Aorta (tissue), 5 donors: ENCODE results near the gene TM4SF20. TPM values are rescaled to one million over a fixed set of nuclear protein-coding genes. Genes with fewer than 3 reads are reported as not detected.

Experiments used
- ATAC-seq: fragments of 200-7000 bp; cut with Tn5 transposase; one replicate; pipeline ENCODE4 v1.9.1; 2022; ENCODE audit warnings: moderate library complexity; ENCODE audit not compliant: low FRiP score
- DNase-seq, 2 donors: peaks; one replicate each; pipeline ENCODE4 v3.0.0-alpha.2; 2020
- H3K27ac ChIP-seq, 2 donors: one replicate each; pipeline ENCODE4 v1.5.1; 2013; ENCODE audit warnings: low read length in 2 of 2, mild to moderate bottlenecking in 2 of 2, moderate library complexity in 2 of 2, control low read depth in 1 of 2, inconsistent platforms in 1 of 2, low read depth in 1 of 2
- H3K27me3 ChIP-seq, 2 donors: one replicate each; pipeline ENCODE4 v1.6.1; 2013; ENCODE audit warnings: control low read depth in 1 of 2, low read length in 1 of 2, mild to moderate bottlenecking in 1 of 2, moderate library complexity in 1 of 2; ENCODE audit not compliant: insufficient read depth in 2 of 2, control insufficient read depth in 1 of 2
- H3K36me3 ChIP-seq, 2 donors: one replicate each; pipeline ENCODE4 v1.6.1; 2013; ENCODE audit warnings: control low read depth in 1 of 2, low read length in 1 of 2, mild to moderate bottlenecking in 1 of 2; ENCODE audit not compliant: insufficient read depth in 2 of 2, control insufficient read depth in 1 of 2
- H3K4me1 ChIP-seq, 2 donors: one replicate each; pipeline ENCODE4 v1.6.1; 2013; ENCODE audit warnings: low read length in 2 of 2, control low read depth in 1 of 2, mild to moderate bottlenecking in 1 of 2, moderate library complexity in 1 of 2; ENCODE audit not compliant: insufficient read depth in 2 of 2, control insufficient read depth in 1 of 2
- H3K4me3 ChIP-seq, 2 donors: one replicate each; pipeline ENCODE4 v1.5.1; 2013; ENCODE audit warnings: low read length in 2 of 2, control low read depth in 1 of 2, mild to moderate bottlenecking in 1 of 2
- H3K9me3 ChIP-seq: one replicate; pipeline ENCODE4 v1.6.1; 2013; ENCODE audit warnings: mild to moderate bottlenecking, low read length; ENCODE audit not compliant: control insufficient read depth
- WGBS, 2 donors: extraction: QIAGEN DNeasy Blood & Tissue Kit; methylation state at CpG; one replicate each; pipeline ENCODE4 v1.1.7; 2013; 5-methylcytosine and 5-hydroxymethylcytosine counted together
- intact Hi-C, 2 donors: fragments of 100-400 bp; cut with DNase I; formaldehyde crosslinking; loops; one replicate each; pipeline versions ENCODE4 v1.14.2 to v1.15.0; 2022
- long read RNA-seq, 2 donors: library from polyadenylated mRNA; unstranded; transcript quantifications; one replicate each; pipeline ENCODE4 v2.0.0, GENCODE V29; 2020 to 2021
- polyA plus RNA-seq, 2 donors: library from polyadenylated mRNA; stranded (reverse); fragments of 200-250 nt; gene quantifications; one replicate each; pipeline ENCODE4 v1.2.3, GENCODE V29; 2013
- total RNA-seq, 2 donors: library from RNA; stranded (reverse); fragmentation: NEBNext Ultra II Directional; extraction: Animal tissue kit (Norgen Biotek cat#: 25700); gene quantifications; one replicate each; pipeline ENCODE4 v1.2.1, GENCODE V29; 2021
- donor health status: healthy with polysubstance abuse.
- donor health status: Bipolar disorder and iron deficiency.
- donor health status: DM: no; HTN: no; CAD: no.
- donor health status: DM: no; HTN: no; CAD: no.
- donor health status: DM: yes; HTN: yes; CAD: no.

The TM4SF20 gene
- total RNA-seq (not detected), polyA plus RNA-seq (10 to 100 TPM in 1 of 2 donors, not detected in 1; 25.0 TPM)
- long read RNA-seq, donor 1, partial matches to known transcripts: 0 of 1 reads
- long read RNA-seq, donor 1, other reads (novel, unspliced or antisense): 1 of 1 reads
- long read RNA-seq, donor 2: 0 reads

- Histone ChIP-seq H3K9me3 (no peaks in the 10 kb centered on the region), H3K27ac (no peak within 1 kb of the TSS), H3K36me3 (no peaks in the 10 kb centered on the region), H3K4me1 (no peaks in the 10 kb centered on the region), H3K4me3 (no peak within 1 kb of the TSS), H3K27me3 (no peaks in the 10 kb centered on the region)
- 92 to 95% methylated on average over 4 of the region's 4 CpGs for WGBS, 2 donors
- DNase-seq: no peak
- no peak for ATAC-seq
- intact Hi-C loops: no loop called here
Measured at GRCh38 chr2:227379095-227379494, at the start of gene TM4SF20. TSS of gene TM4SF20 (minus strand) at chr2:227379306. CDS start at chr2:227379268, 38 bp downstream.

- no peaks in the 10 kb centered on the region for H3K4me1 ChIP-seq
- no peak overlapping the region for H3K27ac ChIP-seq
- no peaks in the 10 kb centered on the region for H3K36me3 ChIP-seq
- no peak for DNase-seq
- H3K27me3 ChIP-seq: no peaks in the 10 kb centered on the region
- H3K4me3 ChIP-seq: no peak overlapping the region
- ATAC-seq: no peak
- H3K9me3 ChIP-seq: peaks cover 3% of the 10 kb centered on the region
- intact Hi-C loops: no loop called here
- 71 to 80% methylated on average over 8 of the region's 8 CpGs for WGBS, 2 donors
Measured at GRCh38 chr2:227428731-227429285, 49.7 kb upstream of the TM4SF20 start.

DNA sequence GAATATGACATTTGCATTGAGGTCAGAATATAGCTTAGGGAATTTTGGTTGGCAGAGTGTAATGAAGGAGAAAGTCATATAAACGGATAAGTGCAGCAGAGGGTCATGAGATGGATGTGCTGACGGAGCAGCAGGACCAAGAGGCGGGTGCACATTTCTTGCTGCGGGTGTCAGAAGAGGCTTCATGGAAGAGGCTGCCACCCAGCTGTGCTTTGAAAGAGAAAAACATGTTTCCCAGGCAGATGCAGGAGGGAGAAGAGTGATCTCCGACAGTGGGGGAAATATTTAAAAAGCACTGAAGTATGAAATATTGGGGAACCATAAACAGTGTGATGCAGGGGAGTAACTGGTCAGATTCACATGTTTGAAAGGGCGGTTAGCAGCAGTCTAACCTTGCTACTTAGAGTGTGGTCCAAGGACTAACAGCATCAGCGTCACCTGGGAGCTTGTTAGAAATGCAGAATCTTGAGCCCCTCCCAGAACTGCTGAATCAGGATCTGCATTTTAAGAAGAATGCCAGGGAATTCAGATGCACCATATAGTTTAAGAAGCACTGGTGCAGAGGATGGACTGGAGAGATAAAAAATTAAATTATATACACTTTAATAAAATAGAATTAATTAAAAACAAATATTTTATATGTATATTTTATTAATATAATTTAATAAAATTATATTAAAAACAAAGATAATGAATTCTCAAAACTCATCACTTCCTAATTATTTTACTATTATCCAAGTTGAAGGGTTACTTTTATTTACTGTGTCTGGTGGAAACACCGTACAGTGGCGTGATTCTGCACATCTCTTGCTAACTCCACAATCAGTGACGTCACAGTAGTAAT, 44.8 kb upstream of the TM4SF20 start:
- H3K4me1 ChIP-seq: no peaks in the 10 kb centered on the region
- intact Hi-C loops: no loop called here

GRCh38 chr2:227420087-227421052, 41.3 kb upstream of the TM4SF20 start:
- Histone ChIP-seq H3K27me3 (no peaks in the 10 kb centered on the region), H3K9me3 (no peaks in the 10 kb centered on the region), H3K36me3 (no peaks in the 10 kb centered on the region), H3K27ac (no peak overlapping the region), H3K4me3 (no peak overlapping the region), H3K4me1 (no peaks in the 10 kb centered on the region)
- ATAC-seq: no peak
- 86 to 88% methylated on average over 15 of the region's 15 CpGs for WGBS, 2 donors
- no peak for DNase-seq
- intact Hi-C loops: no loop called here

More for the DNA sequence above, 44.8 kb upstream of the TM4SF20 start:
- Histone ChIP-seq H3K27me3 (no peaks in the 10 kb centered on the region), H3K27ac (no peak overlapping the region), H3K9me3 (no peaks in the 10 kb centered on the region), H3K4me3 (no peak overlapping the region), H3K36me3 (no peaks in the 10 kb centered on the region)
- WGBS, 2 donors: 56 to 69% methylated on average over 10 of the region's 10 CpGs
- ATAC-seq (no peak), DNase-seq (no peak)

DNA sequence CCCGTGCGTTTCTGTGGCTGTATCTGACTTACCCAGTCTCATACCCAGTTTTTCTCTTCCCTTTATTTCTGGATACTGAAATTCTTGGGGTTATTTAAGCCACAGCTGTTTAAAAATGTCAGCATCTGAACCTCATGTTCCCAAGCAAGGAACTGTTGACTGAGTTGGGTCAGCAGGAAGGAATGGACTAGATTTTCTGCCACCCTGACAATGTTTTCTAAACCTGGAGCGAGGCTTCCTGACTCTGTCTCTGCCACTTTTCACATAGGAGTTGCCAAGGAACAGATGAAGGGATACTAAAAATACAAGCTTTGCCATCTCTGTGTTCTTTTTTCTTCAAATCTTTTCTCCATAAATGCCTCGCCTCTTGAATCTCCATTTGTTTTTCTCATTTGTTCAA, 37.6 kb upstream of the TM4SF20 start:
- Histone ChIP-seq H3K4me1 (peaks cover 3 to 5% of the 10 kb centered on the region in 2 donors), H3K9me3 (no peaks in the 10 kb centered on the region), H3K4me3 (no peak overlapping the region), H3K36me3 (no peaks in the 10 kb centered on the region), H3K27me3 (no peaks in the 10 kb centered on the region), H3K27ac (no peak overlapping the region)
- no peak for DNase-seq
- 83 to 87% methylated on average over 4 of the region's 4 CpGs for WGBS, 2 donors
- ATAC-seq: no peak
- intact Hi-C loops: no loop called here

DNA sequence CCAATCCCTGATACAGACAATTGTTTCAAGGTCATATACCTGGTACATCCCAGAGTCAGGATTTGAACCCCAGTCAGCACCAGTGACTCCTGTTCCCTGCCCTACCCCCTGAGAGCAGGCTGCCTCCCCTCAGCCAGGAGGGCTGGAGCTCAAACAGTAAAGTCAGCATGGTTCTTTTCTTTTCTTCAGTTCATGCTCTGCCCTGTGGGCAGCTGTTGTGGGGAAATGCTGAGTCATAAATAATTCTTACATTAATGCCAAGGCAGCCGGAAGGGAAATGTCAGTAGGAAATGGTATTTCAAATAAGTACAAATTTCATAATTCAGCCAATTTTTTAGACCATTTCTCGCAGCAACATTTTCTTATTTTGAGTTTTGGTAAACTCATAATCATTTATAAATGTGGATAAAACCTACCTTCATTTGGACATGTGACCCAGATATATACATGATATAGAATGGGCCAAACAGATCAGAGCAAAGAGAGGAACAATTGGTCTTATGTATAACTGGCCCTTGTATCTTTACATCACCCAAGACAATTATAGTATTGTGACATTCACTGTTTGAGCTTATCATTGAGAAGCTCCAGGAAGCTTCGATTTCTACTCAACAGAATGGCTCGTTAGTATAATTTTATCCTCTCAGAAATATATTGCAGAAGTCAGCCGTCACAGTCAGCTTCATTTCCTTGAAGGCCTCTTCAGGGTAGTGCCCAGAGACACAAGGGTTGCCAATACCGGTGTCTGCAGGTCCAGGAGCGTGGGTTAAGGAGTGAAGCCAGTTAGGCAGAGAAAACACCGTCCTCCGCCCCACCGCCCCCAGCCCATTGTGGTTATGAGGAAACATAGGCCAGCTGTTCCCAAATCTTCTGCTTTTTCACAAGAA, 36.7 kb upstream of the TM4SF20 start:
- Histone ChIP-seq H3K36me3 (no peaks in the 10 kb centered on the region), H3K4me1 (peaks cover 3 to 5% of the 10 kb centered on the region in 2 donors), H3K4me3 (no peak overlapping the region), H3K9me3 (no peaks in the 10 kb centered on the region), H3K27me3 (no peaks in the 10 kb centered on the region), H3K27ac (no peak overlapping the region)
- peak; percentile 48 for ATAC-seq
- intact Hi-C loops: no loop called here
- peak in 1 of 2 donors; percentile 65 for DNase-seq
- WGBS, 2 donors: 76 to 79% methylated on average over 10 of the region's 10 CpGs

DNA sequence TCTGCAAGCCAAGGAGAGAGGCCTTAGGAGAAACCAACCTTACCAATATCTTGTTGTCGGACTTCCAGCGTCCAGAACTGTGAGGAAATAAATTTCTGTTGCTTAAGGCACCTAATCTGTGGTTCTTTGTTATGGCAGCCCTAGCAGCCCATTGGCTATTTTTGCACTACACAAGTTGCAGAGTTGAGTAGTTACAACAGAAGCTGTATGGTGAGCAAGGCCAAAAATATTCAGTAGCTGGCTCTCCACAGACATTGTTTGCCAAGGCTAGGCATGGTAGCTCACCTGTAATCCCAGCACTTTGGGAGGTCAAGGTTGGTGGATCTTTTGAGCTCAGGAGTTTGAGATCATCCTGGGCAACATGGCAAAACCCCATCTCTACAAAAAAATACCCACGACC, 35.7 kb upstream of the TM4SF20 start:
- H3K36me3 ChIP-seq: no peaks in the 10 kb centered on the region
- no peaks in the 10 kb centered on the region for H3K9me3 ChIP-seq
- ATAC-seq: no peak
- H3K27me3 ChIP-seq: no peaks in the 10 kb centered on the region
- WGBS, 2 donors: 90 to 92% methylated on average over 3 of the region's 3 CpGs
- H3K4me1 ChIP-seq: peaks cover 3 to 5% of the 10 kb centered on the region in 2 donors
- no peak overlapping the region for H3K4me3 ChIP-seq
- DNase-seq: no peak
- intact Hi-C loops: no loop called here
- H3K27ac ChIP-seq: no peak overlapping the region

GRCh38 chr2:227413371-227413770, 34.3 kb upstream of the TM4SF20 start:
- DNase-seq (no peak), ATAC-seq (no peak)
- Histone ChIP-seq H3K4me1 (peaks cover 3 to 5% of the 10 kb centered on the region in 2 donors), H3K27ac (no peak overlapping the region), H3K36me3 (no peaks in the 10 kb centered on the region), H3K9me3 (no peaks in the 10 kb centered on the region), H3K27me3 (no peaks in the 10 kb centered on the region), H3K4me3 (no peak overlapping the region)
- 80 to 83% methylated on average over 8 of the region's 8 CpGs for whole genome bisulfite sequencing, 2 donors
- intact Hi-C loops: no loop called here
